ENCODE results near the gene TBC1D5.

DNA sequence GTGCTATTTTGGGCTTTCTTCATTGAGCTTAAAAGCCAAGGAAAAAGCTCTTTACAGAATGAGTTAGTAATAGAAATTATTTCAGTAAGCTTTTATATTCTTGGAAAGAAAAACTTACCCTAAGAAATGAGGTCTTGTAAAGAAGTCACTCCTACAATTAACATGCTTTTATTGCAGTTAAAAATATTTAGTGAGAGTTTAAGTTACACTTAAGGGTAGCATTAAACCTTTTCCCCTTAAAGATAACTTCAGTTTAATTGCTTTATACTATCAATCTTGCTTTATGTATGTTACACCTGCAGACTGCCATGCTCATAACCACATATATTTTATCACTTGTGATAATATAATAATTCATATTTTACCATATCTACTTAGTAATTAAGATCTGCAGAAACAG is 431.4 kb downstream of the TBC1D5 start:
- TF ChIP-seq, protein P1, sequence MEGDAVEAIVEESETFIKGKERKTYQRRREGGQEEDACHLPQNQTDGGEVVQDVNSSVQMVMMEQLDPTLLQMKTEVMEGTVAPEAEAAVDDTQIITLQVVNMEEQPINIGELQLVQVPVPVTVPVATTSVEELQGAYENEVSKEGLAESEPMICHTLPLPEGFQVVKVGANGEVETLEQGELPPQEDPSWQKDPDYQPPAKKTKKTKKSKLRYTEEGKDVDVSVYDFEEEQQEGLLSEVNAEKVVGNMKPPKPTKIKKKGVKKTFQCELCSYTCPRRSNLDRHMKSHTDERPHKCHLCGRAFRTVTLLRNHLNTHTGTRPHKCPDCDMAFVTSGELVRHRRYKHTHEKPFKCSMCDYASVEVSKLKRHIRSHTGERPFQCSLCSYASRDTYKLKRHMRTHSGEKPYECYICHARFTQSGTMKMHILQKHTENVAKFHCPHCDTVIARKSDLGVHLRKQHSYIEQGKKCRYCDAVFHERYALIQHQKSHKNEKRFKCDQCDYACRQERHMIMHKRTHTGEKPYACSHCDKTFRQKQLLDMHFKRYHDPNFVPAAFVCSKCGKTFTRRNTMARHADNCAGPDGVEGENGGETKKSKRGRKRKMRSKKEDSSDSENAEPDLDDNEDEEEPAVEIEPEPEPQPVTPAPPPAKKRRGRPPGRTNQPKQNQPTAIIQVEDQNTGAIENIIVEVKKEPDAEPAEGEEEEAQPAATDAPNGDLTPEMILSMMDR (IDR thresholded peaks at IDR 0.05) = no peak
- TF ChIP-seq EZH2 (IDR thresholded peaks at IDR 0.05; ENCODE audit: borderline replicate concordance, insufficient read depth, low read depth, low read length, poor library complexity, severe bottlenecking) = no peak

All from B cell (primary cell).